ENCODE results near the gene INTS7.

The INTS7 gene

GRCh38 chr1:211935448-211935970 lies 99.8 kb downstream of the INTS7 start:
- H3K36me3 ChIP-seq (replicated peaks; ENCODE audit: low read depth, low read length), result no peaks in the 10 kb centered on the region
- TF ChIP-seq CTCF (IDR thresholded peaks at IDR 0.05; ENCODE audit: low read depth, low read length) (no peak), EZH2phosphoT487 (IDR thresholded peaks at IDR 0.05; ENCODE audit: low read depth) (no peak)
- H3K4me2 ChIP-seq (ENCODE audit: low read length), result peak overlapping the region; percentile 83
- no peaks in the 10 kb centered on the region for H3K9me3 ChIP-seq (ENCODE audit: insufficient read depth, low read length)
- no peaks in the 10 kb centered on the region for H3K27me3 ChIP-seq (ENCODE audit: low read depth, low read length)
- no peaks in the 10 kb centered on the region for H3K79me2 ChIP-seq (ENCODE audit: low read length)
- H2AFZ ChIP-seq (ENCODE audit: low read depth, low read length), result no peak overlapping the region
- peaks cover 82% of the 10 kb centered on the region for H3K4me1 ChIP-seq (ENCODE audit: low read length)
- no peaks in the 10 kb centered on the region for H4K20me1 ChIP-seq (ENCODE audit: insufficient read depth, low read length)
- peak overlapping the region; percentile 60 for H3K4me3 ChIP-seq (ENCODE audit: low read length)
- H3K9ac ChIP-seq (ENCODE audit: low read length), result peak overlapping the region; percentile 60
- peak overlapping the region; percentile 78 for H3K27ac ChIP-seq (ENCODE audit: low read length)

GRCh38 chr1:211933946-211934714 lies 101.2 kb downstream of the INTS7 start:
- H3K9me3 ChIP-seq (ENCODE audit: insufficient read depth, low read length), result no peaks in the 10 kb centered on the region
- H3K4me1 ChIP-seq (ENCODE audit: low read length), result peaks cover 71% of the 10 kb centered on the region
- no peaks in the 10 kb centered on the region for H4K20me1 ChIP-seq (ENCODE audit: insufficient read depth, low read length)
- no peaks in the 10 kb centered on the region for H3K27me3 ChIP-seq (ENCODE audit: low read depth, low read length)
- H3K9ac ChIP-seq (ENCODE audit: low read length), result peak overlapping the region; percentile 60; the same call in 1 of the 2 replicates
- H3K4me2 ChIP-seq (ENCODE audit: low read length), result peak overlapping the region; percentile 83; the same call in 1 of the 2 replicates
- H3K36me3 ChIP-seq (replicated peaks; ENCODE audit: low read depth, low read length), result no peaks in the 10 kb centered on the region
- H3K27ac ChIP-seq (ENCODE audit: low read length), result peak overlapping the region; percentile 78; the same call in 1 of the 2 replicates
- TF ChIP-seq EZH2phosphoT487 (IDR thresholded peaks at IDR 0.05; ENCODE audit: low read depth) (no peak), CTCF (IDR thresholded peaks at IDR 0.05; ENCODE audit: low read depth, low read length) (no peak)
- no peak overlapping the region; the same call in 1 of the 2 replicates for H3K4me3 ChIP-seq (ENCODE audit: low read length)
- no peaks in the 10 kb centered on the region for H3K79me2 ChIP-seq (ENCODE audit: low read length)
- no peak overlapping the region for H2AFZ ChIP-seq (ENCODE audit: low read depth, low read length)

- Histone ChIP-seq H3K4me2 (ENCODE audit: low read length) (peak overlapping the region; percentile 71), H3K9ac (ENCODE audit: low read length) (peak overlapping the region; percentile 16; the same call in 1 of the 2 replicates), H3K27me3 (ENCODE audit: low read depth, low read length) (no peaks in the 10 kb centered on the region), H3K9me3 (ENCODE audit: insufficient read depth, low read length) (no peaks in the 10 kb centered on the region), H3K36me3 (replicated peaks; ENCODE audit: low read depth, low read length) (no peaks in the 10 kb centered on the region), H3K4me3 (ENCODE audit: low read length) (peak overlapping the region; percentile 5), H3K79me2 (ENCODE audit: low read length) (no peaks in the 10 kb centered on the region), H2AFZ (ENCODE audit: low read depth, low read length) (peak overlapping the region; percentile 65; the same call in 1 of the 2 replicates), H3K4me1 (ENCODE audit: low read length) (peaks cover 62% of the 10 kb centered on the region), H4K20me1 (ENCODE audit: insufficient read depth, low read length) (no peaks in the 10 kb centered on the region), H3K27ac (ENCODE audit: low read length) (peak overlapping the region; percentile 53; the same call in 1 of the 2 replicates)
- no peak for TF ChIP-seq CTCF (IDR thresholded peaks at IDR 0.05; ENCODE audit: low read depth, low read length)
- TF ChIP-seq EZH2phosphoT487 (IDR thresholded peaks at IDR 0.05; ENCODE audit: low read depth), result no peak
Measured at GRCh38 chr1:211932933-211933254, 102.5 kb downstream of the INTS7 start.

- Histone ChIP-seq H3K27ac (ENCODE audit: low read length) (peak overlapping the region; percentile 53; the same call in 1 of the 2 replicates), H3K9ac (ENCODE audit: low read length) (peak overlapping the region; percentile 16; the same call in 1 of the 2 replicates), H3K36me3 (replicated peaks; ENCODE audit: low read depth, low read length) (no peaks in the 10 kb centered on the region), H4K20me1 (ENCODE audit: insufficient read depth, low read length) (no peaks in the 10 kb centered on the region), H3K27me3 (ENCODE audit: low read depth, low read length) (no peaks in the 10 kb centered on the region), H3K9me3 (ENCODE audit: insufficient read depth, low read length) (no peaks in the 10 kb centered on the region), H3K4me3 (ENCODE audit: low read length) (peak overlapping the region; percentile 5), H3K79me2 (ENCODE audit: low read length) (no peaks in the 10 kb centered on the region), H3K4me2 (ENCODE audit: low read length) (peak overlapping the region; percentile 71), H2AFZ (ENCODE audit: low read depth, low read length) (peak overlapping the region; percentile 65; the same call in 1 of the 2 replicates), H3K4me1 (ENCODE audit: low read length) (peaks cover 58% of the 10 kb centered on the region)
- TF ChIP-seq CTCF (IDR thresholded peaks at IDR 0.05; ENCODE audit: low read depth, low read length), result no peak
- no peak for TF ChIP-seq EZH2phosphoT487 (IDR thresholded peaks at IDR 0.05; ENCODE audit: low read depth)
Measured at GRCh38 chr1:211932231-211932932, 103.0 kb downstream of the INTS7 start.

Measured in OCI-LY3 (cell line).